Measurements from ENCODE around the gene CD99. TPM values are rescaled to one million over a fixed set of nuclear protein-coding genes. Genes with fewer than 3 reads are reported as not detected.
A peak's percentile ranks its signal among the peaks of the same experiment; 100 is the strongest.

The CD99 gene
- total RNA-seq, 1 donor from 2014 or later: 317 TPM

DNA sequence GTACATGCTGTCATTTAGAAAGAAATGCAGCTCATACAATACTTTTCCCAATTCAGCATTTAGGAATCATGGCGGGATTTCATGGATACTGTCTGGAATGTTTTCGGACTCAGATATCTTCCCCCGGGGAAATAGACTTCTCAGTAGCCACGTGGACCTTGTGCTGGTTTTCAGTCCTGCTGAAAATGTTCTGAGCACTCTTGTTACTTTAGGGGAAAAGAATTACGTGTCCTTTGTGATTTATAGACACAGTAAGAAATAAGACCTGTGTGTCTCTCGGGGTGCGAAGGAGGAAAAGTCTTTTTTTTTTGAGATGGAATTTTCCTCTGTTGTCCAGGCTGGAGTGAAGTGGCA, 3.8 kb downstream of the CD99 start:
- ATAC-seq (no peak), DNase-seq (ENCODE audit: low spot score) (no peak)
- intact Hi-C loops (cut with DNase I): no loop called here

- ATAC-seq: peak; percentile 59
- intact Hi-C loops (cut with DNase I): no loop called here
- DNase-seq (ENCODE audit: low spot score): no peak
Observed at GRCh38 chrX:2696698-2697215, 5.7 kb downstream of the CD99 start.

- intact Hi-C loops (cut with DNase I): no loop called here
- DNase-seq (ENCODE audit: low spot score): no peak
- ATAC-seq: no peak
Observed at GRCh38 chrX:2697306-2697705, 6.2 kb downstream of the CD99 start.

- DNase-seq (ENCODE audit: low spot score): no peak
- intact Hi-C loops (cut with DNase I): no loop called here
- no peak for ATAC-seq
Observed at GRCh38 chrX:2697741-2698299, 6.7 kb downstream of the CD99 start.

DNA sequence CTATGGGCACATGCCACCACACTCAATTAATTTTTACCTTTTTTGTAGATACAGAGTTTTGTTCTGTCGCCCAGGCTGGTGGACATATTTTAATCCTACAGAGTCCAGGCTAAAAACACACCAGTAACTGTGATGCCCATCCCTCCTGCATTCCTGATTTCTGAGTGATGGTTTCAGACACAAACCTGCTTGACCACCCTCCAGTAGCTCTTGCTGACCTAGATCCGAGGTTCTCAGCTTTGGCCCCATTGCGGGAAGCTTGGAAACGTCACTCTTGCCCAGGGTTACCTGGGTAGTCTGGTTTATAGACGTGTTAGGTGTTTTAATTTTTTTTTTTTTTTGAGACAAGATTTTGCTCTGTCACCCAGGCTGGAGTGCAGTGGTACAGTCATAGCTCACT, 7.5 kb downstream of the CD99 start:
- intact Hi-C loops (cut with DNase I): no loop called here
- ATAC-seq (no peak), DNase-seq (ENCODE audit: low spot score) (no peak)

- DNase-seq (ENCODE audit: low spot score): no peak
- intact Hi-C loops (cut with DNase I): no loop called here
- ATAC-seq: no peak
Observed at GRCh38 chrX:2699959-2700358, 8.9 kb downstream of the CD99 start.

DNA sequence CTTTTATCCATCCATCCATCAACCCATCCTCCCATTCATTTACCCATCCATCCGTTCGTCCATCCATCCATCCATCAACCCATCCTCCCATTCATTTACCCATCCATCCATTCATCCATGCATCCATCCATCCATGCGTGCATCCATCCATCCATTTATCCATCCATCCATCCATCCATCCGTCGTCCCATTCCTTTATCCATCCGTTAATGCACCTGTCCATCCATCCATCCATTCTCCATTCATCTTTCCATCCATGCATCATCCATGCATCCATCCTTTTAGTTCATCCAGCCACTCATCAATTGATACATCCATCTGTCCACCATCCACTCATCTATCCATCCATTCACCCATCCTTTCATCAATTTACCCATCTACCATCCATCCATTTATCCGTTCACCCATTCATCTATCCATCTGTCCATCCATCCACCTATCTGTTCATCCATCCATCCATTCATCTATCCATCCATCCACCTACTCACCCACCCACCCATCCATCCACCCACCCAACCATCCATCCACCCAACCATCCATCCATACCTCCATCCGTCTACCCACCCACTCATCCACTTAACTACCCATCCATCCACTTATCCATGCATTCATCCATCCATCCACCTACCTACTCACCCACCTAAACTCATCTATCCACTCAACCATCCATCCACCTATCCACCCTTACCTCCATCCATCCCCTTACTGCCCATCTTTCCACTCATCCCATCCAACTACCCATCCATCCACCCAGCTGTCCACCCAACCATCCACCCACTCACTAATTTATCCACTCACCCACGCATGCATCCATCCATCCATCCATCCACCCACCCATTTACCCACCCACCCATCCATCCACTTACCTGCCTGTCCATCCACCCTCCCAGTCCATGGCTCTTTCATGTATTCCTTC, 9.6 kb downstream of the CD99 start:
- ATAC-seq (no peak), DNase-seq (ENCODE audit: low spot score) (no peak)
- intact Hi-C loops (cut with DNase I): no loop called here

DNA sequence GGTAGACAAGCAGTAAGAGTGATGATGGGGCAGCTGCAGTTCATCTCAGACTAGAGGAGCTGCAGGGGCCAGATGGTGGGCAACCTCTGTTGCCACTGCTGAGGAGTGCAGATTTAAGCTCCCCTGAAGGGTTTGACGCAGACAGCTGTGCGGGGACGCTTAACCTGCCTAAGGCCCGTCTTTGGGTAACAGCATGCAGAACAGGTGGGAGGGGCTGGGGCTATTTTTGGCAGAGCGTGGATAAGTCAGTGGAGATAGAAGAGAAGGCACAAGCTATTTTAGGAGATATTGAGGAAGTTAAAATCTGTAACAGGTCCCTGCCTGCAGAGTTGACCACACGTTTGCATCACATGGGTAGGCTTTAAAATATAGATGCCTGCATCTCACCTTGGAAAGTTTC, 10.5 kb downstream of the CD99 start:
- intact Hi-C loops (cut with DNase I): no loop called here
- DNase-seq (ENCODE audit: low spot score) (no peak), ATAC-seq (no peak)

DNA sequence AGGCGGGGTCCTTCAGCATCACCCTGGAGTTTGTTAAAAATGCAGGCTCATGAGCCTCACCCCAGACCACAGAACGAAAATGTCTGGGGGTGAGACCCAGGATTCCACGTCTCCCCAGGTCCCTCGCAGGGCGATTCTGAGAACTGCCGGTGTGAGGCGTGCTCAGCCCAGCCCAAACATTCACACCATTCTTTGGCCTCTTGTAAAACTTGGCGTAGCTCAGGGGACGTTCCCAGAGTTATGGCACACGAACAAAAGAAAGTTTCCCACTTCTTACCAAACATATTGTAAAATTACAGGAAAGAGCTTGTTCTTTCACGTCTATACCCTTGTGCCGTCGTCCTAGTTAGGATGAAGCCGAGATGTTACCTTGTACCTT, 12.9 kb downstream of the CD99 start:
- intact Hi-C loops (cut with DNase I): no loop called here
- ATAC-seq (peak; percentile 68), DNase-seq (ENCODE audit: low spot score) (no peak)

DNA sequence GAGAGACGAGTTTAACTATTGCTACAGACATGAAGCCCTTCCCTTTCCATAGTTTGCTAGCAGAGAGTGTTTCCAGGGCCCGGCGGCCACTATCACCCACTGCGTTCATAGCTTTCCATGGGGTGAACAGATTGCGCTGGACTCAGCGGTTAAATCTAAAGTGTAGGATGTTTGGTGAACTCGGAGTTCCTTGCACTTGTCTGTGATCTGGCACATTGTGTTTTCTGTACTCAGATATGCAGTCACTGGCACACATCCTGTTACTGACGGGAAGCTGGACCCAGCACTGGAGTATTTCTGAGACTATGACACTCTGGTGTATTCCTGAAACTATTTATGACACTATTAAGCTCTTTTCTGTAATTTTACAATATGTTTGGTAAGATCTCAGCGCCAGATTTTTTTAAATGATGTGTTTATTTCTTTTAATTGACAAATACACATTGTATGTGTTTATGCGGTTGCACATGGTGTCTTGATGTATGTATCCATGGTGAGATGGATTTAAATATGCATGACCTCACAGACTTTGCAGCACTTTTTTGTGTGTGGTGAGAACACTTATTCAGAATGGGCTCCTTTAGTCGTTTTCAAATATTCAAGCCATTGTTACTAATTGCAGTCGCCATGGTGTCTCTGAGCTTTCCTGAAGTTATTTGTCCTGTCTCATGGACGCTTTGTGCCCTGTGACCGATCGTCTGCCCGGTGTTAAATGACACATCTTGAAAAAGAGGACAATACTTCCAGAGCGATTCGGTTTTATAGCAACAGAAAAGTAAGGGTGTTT, 14.1 kb downstream of the CD99 start:
- intact Hi-C loops (cut with DNase I): no loop called here
- DNase-seq (ENCODE audit: low spot score): no peak
- peak; percentile 30 for ATAC-seq

GRCh38 chrX:2707334-2707760, 16.3 kb downstream of the CD99 start:
- peak; percentile 79 for ATAC-seq
- intact Hi-C loops (cut with DNase I): no loop called here
- no peak for DNase-seq (ENCODE audit: low spot score)

GRCh38 chrX:2708021-2708420, 16.9 kb downstream of the CD99 start:
- intact Hi-C loops (cut with DNase I): no loop called here
- DNase-seq (ENCODE audit: low spot score) (no peak), ATAC-seq (no peak)

DNA sequence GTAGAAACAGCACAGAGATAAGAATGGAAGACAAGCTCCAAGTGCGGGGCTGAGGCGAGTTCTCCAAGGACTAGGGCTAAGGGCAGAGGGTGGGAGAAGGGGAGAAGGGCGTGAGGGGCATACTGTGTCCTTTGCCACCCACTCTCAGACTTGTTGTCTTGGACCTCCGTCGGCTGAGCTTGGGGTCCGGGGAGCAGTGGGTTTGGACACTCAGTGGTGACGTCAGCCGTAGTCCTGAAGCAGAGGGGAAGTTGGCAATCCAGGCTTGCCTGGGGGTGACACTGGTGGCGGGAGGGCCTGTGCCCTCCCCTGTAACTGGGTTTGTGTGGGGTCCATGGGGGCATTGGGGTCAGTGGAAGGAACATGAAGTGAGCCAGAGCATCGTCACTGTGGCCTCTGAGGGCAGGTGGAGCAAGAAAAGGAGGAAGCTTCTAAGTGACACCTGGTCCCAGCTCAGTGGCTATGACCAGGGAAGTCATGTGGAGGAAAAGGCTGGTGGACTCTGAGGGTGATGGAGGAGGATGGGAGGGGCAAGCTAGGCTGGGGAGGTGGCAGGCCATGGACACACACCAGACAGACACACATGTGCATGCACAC, 17.6 kb downstream of the CD99 start:
- peak; percentile 16 for ATAC-seq
- intact Hi-C loops (cut with DNase I): no loop called here
- no peak for DNase-seq (ENCODE audit: low spot score)

DNA sequence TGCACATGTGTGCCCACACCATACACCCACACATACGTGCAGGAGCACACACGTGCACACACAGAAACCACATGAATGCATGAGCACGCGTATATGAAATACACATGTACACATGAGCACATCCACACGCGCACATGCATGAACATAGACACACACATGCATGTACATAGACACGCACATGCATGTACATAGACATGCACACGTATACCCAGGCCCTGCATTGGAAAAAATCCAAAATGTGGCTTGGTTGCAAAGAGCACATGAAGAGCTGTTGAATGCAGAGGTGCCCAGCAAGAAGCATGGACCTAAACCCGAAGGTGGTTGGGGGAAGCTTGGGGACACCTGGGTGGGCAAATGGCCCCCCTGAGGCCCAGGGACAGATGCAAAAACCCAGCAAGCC, 18.5 kb downstream of the CD99 start:
- intact Hi-C loops (cut with DNase I): no loop called here
- DNase-seq (ENCODE audit: low spot score) (no peak), ATAC-seq (no peak)

- DNase-seq (ENCODE audit: low spot score) (no peak), ATAC-seq (peak; percentile 58)
- intact Hi-C loops (cut with DNase I): no loop called here
Observed at GRCh38 chrX:2710041-2710840, 19.1 kb downstream of the CD99 start.

DNA sequence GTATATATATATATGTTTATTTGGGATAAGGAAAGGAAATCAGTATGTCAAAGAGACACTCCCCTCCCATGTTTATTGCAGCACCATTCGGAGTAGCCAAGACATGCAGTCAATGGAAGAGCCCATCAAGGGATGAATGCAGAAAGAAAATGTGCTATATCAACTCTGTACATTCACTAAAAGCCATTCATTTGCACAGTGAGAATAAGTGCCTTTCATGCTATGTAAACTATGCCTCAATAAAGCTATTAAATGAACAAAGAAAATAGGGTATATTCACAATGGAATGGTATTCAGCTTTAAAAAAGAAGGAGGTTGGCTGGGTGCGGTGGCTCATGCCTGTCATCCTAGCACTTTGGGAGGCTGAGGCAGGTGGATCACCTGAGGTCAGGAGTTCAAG, 20.3 kb downstream of the CD99 start:
- no peak for ATAC-seq
- intact Hi-C loops (cut with DNase I): no loop called here
- no peak for DNase-seq (ENCODE audit: low spot score)

- intact Hi-C loops (cut with DNase I): no loop called here
- ATAC-seq: no peak
- no peak for DNase-seq (ENCODE audit: low spot score)
Observed at GRCh38 chrX:2712428-2712827, 21.3 kb downstream of the CD99 start.

- ATAC-seq: no peak
- intact Hi-C loops (cut with DNase I): no loop called here
- DNase-seq (ENCODE audit: low spot score): no peak
Observed at GRCh38 chrX:2712890-2713840, 22.1 kb downstream of the CD99 start.
